Stimulated activated CD8-positive, alpha-beta memory T cell treated with anti-CD3 and anti-CD28 coated beads, Interleukin-7, amount 100 ng/mL, for 1 hour (primary cell): ENCODE measurements around the gene CABP5.

ENCODE experiments used
- DNase-seq, 2 donors: peaks; one replicate each; pipeline ENCODE4 v3.0.0-alpha.2; 2020; ENCODE audit warnings: low read depth in 2 of 2

Gene CABP5

GRCh38 chr19:48030073-48030472 is 13.8 kb downstream of the CABP5 start:
- DNase-seq = no peak

GRCh38 chr19:48029431-48029830 is 14.4 kb downstream of the CABP5 start:
- no peak for DNase-seq

GRCh38 chr19:48025480-48025879 is 18.4 kb downstream of the CABP5 start:
- no peak for DNase-seq

- no peak for DNase-seq
Measured at GRCh38 chr19:48023518-48023917, 20.4 kb downstream of the CABP5 start.

- DNase-seq = no peak
Measured at GRCh38 chr19:48023011-48023410, 20.9 kb downstream of the CABP5 start.

- DNase-seq = no peak
Measured at GRCh38 chr19:48020686-48021085, 23.2 kb downstream of the CABP5 start.

GRCh38 chr19:48010932-48011758 is 32.7 kb downstream of the CABP5 start:
- DNase-seq = no peak

GRCh38 chr19:48006762-48007161 is 37.1 kb downstream of the CABP5 start:
- DNase-seq = no peak

- DNase-seq = no peak
Measured at GRCh38 chr19:48004236-48004635, 39.6 kb downstream of the CABP5 start.

GRCh38 chr19:48000846-48001245 is 43.0 kb downstream of the CABP5 start:
- DNase-seq = no peak

GRCh38 chr19:47998800-47999199 is 45.1 kb downstream of the CABP5 start:
- DNase-seq = no peak

- no peak for DNase-seq
Measured at GRCh38 chr19:47996230-47996727, 47.6 kb downstream of the CABP5 start.

- DNase-seq = no peak
Measured at GRCh38 chr19:47994209-47994802, 49.6 kb downstream of the CABP5 start, which contains the start of gene ELSPBP1. TSS of gene ELSPBP1 (plus strand) at chr19:47994632. CDS start at chr19:48008668, 14,036 bp downstream.

GRCh38 chr19:47992070-47992469 is 51.8 kb downstream of the CABP5 start, which contains the start of gene BSPH1:
TSS of gene BSPH1 (minus strand) at chr19:47992170. CDS start at chr19:47992081, 89 bp downstream.
- DNase-seq = no peak

- DNase-seq = no peak
Measured at GRCh38 chr19:47991191-47991808, 52.6 kb downstream of the CABP5 start.
